Glutamatergic neuron (in vitro differentiated cells): ENCODE data around the gene MED12L. TPM values are rescaled to one million over a fixed set of nuclear protein-coding genes. Genes with fewer than 3 reads are reported as not detected.

Experiments
- DNase-seq: peaks from one replicate; pipeline ENCODE4 v3.0.0; 2022
- H3K27ac Mint-ChIP-seq: one replicate; pipeline ENCODE4 v1.8.0; 2020; ENCODE audit warnings: mild to moderate bottlenecking, mixed read lengths, inconsistent platforms; ENCODE audit not compliant: unreplicated experiment
- H3K27me3 Mint-ChIP-seq: one replicate; pipeline ENCODE4 v1.8.0; 2020; ENCODE audit warnings: mild to moderate bottlenecking, moderate library complexity, mixed read lengths, inconsistent platforms; ENCODE audit not compliant: unreplicated experiment
- H3K36me3 Mint-ChIP-seq: one replicate; pipeline ENCODE4 v1.8.0; 2020; ENCODE audit warnings: mild to moderate bottlenecking, mixed read lengths, inconsistent platforms; ENCODE audit not compliant: unreplicated experiment
- H3K4me1 Mint-ChIP-seq: one replicate; pipeline ENCODE4 v1.8.0; 2020; ENCODE audit warnings: mild to moderate bottlenecking, low read depth, mixed read lengths, inconsistent platforms; ENCODE audit not compliant: unreplicated experiment
- H3K4me3 Mint-ChIP-seq: one replicate; pipeline ENCODE4 v1.8.0; 2020; ENCODE audit warnings: mild to moderate bottlenecking, mixed read lengths, inconsistent platforms; ENCODE audit not compliant: unreplicated experiment
- H3K9me3 Mint-ChIP-seq: one replicate; pipeline ENCODE4 v1.8.0; 2020; ENCODE audit warnings: mild to moderate bottlenecking, moderate library complexity, mixed read lengths, inconsistent platforms; ENCODE audit not compliant: unreplicated experiment
- CTCF ChIP-seq: fragments of 200-600 bp; sonication (generic); IDR thresholded peaks from one replicate; pipeline ENCODE4 v1.5.0; 2021; ENCODE audit not compliant: partially characterized antibody, unreplicated experiment
- total RNA-seq: library from RNA; stranded (reverse); fragmentation: NEBNext Ultra II Directional; extraction: Animal tissue kit (Norgen Biotek cat#: 25700); gene quantifications from one replicate; pipeline ENCODE4 v1.2.1, GENCODE V29; 2021; ENCODE audit not compliant: unreplicated experiment

MED12L gene
- total RNA-seq, 1 donor from 2014 or later = 7.8 TPM

DNA sequence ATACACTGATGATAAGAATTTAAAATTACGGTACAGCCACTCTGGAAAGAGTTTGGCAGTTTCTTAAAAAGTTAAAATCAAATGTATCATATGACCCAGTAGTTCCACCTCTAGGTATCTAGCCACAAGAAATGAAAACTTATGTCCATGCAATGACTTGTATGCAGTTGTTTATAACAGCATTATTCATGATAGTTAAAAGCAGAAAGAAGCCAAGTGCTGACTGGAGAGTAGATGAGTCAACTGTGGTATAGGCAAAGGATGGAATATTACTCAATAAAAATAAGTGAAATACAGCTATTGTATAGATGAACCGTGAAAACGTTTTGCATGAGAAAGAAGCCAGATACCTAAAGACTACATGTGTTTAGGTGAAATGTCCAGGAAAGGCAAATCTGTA lies 216.3 kb downstream of the MED12L start:
- Mint-ChIP-seq H3K27me3 (peaks cover 4% of the 10 kb centered on the region), H3K27ac (no peak overlapping the region), H3K4me1 (no peaks in the 10 kb centered on the region), H3K4me3 (no peak overlapping the region), H3K36me3 (no peaks in the 10 kb centered on the region), H3K9me3 (no peaks in the 10 kb centered on the region)
- DNase-seq = no peak
- TF ChIP-seq CTCF = no peak

DNA sequence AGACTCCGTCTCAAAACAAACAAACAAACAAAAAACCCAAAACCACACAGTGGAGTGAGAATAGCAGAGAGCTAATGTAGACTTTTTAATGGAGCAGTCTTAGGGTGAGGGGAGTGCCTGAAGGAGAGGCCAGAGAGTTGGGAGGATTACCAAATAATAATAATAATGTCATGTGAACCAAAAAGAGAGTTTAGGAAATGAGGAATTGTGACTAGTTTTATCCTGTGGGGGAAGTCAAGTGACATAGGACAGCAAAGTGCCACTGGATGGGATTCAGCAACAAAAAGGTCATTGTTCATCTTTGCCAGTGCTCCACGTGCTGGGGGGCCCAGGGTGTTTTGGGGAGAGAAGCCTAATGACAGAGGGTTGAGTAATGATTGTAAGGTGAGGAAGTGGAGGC lies 218.3 kb downstream of the MED12L start:
- Mint-ChIP-seq H3K27ac (no peak overlapping the region), H3K9me3 (no peaks in the 10 kb centered on the region), H3K4me1 (no peaks in the 10 kb centered on the region), H3K4me3 (no peak overlapping the region), H3K27me3 (peaks cover 4% of the 10 kb centered on the region), H3K36me3 (no peaks in the 10 kb centered on the region)
- DNase-seq = no peak
- no peak for TF ChIP-seq CTCF

DNA sequence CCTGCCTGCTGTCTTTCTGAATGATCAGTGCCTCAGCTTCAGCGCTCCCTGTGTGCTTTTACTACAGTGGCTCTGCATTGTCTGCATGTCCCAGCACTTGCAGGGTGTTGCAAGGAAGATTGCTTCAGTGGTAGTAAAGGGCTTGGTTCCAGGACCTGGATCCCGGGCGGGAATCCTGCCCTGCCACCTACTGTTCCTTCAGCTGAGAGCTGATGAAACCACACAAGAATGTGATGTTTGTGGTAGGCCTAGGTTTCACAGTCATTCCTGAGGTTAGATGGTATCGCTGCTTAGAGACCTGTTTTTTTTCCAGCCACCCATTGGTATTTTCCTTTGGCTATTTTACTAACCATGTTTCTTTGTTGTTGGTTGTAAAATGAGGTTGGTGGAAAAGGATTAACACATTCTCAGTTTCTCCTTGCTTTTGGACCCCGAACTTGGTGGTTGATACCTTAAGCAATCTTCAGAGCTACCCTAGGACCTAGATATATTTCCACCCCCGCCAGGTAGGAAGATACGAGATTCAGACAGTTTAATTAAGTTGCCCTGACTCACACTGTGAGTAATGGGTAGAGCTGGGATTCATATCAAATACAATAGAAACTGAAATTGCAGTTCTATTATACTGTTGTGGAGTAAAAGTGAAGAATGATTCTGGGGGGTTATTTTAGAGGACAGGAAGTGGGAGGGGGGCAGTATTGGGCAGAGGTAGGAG lies 219.8 kb downstream of the MED12L start:
- Mint-ChIP-seq H3K27me3 (peaks cover 4% of the 10 kb centered on the region), H3K36me3 (no peaks in the 10 kb centered on the region), H3K27ac (no peak overlapping the region), H3K4me3 (no peak overlapping the region), H3K9me3 (no peaks in the 10 kb centered on the region), H3K4me1 (no peaks in the 10 kb centered on the region)
- no peak for TF ChIP-seq CTCF
- DNase-seq = no peak

DNA sequence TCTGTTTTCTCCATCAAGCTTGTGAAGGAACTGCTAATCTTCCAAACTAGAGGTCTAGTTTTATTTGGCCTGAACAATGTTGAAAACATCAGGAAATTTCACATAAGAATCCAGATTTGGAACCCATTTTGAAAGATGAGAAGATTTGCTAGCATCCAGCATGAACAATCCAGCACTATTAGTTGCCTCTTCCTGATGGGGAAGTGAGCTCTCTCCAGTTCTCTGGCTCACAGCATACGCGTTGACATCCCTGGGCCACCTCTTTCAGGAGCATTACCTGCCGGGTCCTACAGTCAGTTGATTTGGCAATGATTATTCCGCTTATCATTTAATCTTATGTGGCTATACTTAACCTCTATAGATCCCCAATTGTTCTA lies 220.3 kb downstream of the MED12L start:
- Mint-ChIP-seq H3K36me3 (no peaks in the 10 kb centered on the region), H3K27ac (no peak overlapping the region), H3K9me3 (no peaks in the 10 kb centered on the region), H3K4me1 (no peaks in the 10 kb centered on the region), H3K27me3 (peaks cover 4% of the 10 kb centered on the region), H3K4me3 (no peak overlapping the region)
- no peak for DNase-seq
- no peak for TF ChIP-seq CTCF

DNA sequence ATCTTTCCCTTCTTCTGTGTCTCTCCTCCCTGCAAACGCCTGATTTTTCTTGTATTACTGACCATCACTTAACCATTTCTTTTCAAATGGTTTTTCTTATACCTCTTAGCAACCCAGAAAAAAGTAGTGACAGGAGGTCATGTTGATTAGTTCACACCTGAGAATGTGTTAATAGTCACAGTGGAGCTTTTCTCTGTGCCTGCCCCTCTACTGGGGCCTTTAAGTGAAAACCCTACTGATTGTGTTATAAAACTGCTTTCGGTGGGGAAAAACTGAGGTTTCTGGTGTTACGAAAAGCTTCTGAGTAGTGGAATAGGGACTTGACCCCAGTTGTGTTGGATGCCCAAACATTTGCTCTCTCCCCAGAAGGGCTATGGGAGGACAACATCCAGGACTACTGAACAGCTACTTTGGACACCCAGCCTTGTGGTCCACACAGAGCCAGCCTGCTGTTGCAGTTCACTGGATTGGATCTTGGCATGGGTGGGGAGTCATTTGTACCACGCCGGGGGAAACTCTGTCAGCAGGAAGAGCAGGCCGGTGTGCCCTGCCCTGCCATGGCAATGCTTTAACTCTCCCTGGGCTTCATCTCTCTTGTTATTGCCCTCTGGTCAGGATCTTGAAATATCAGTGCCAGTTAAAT lies 220.8 kb downstream of the MED12L start:
- H3K4me3 Mint-ChIP-seq = no peak overlapping the region
- H3K36me3 Mint-ChIP-seq = no peaks in the 10 kb centered on the region
- no peak for DNase-seq
- H3K27ac Mint-ChIP-seq = no peak overlapping the region
- H3K9me3 Mint-ChIP-seq = no peaks in the 10 kb centered on the region
- peaks cover 4% of the 10 kb centered on the region for H3K27me3 Mint-ChIP-seq
- H3K4me1 Mint-ChIP-seq = no peaks in the 10 kb centered on the region
- no peak for TF ChIP-seq CTCF
